Gastrocnemius medialis (tissue), 4 donors: ENCODE results near the gene ATP10D.

ENCODE experiments used
- POLR2A ChIP-seq, 2 donors: fragments of 450-650 bp; IDR thresholded peaks; one replicate each; pipeline ENCODE4 v1.6.1; 2017; ENCODE audit warnings: antibody characterized with exemption in 2 of 2, mild to moderate bottlenecking in 2 of 2, moderate library complexity in 2 of 2
- TF ChIP-seq, protein P1 (sequence below), 5 experiments: fragments of 450-650 bp in 3 of 5; fragments of 200-600 bp in 2 of 5; sonication (generic) in 2 of 5; IDR thresholded peaks in 4 of 5; conservative IDR thresholded peaks in 1 of 5; 1 replicate in 4 of 5; 2 replicates in 1 of 5; pipeline ENCODE4 v1.5.1; 2016 to 2019; ENCODE audit warnings: antibody characterized with exemption in 5 of 5, mild to moderate bottlenecking in 3 of 5, moderate library complexity in 3 of 5

DNA sequence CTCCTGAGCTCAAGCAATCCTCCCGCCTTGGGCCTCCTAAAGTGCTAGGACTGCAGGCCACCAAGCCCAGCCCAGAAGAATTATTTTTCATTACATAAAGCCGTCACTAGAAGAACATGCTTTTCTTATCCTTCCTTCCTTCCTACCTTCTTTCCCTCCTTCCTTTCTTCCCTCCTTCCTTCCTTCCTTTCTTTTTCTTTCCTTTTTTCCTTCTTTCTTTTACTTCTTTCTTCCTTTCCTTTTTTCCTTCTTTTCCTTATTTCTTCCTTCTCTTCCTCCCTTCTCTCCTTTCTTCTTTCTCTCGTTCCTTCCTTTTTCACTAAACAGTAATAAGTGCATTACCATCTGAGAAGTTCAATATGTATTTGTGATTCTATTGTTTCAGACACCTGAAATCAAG lies 121.4 kb downstream of the ATP10D start:
- TF ChIP-seq, protein P1, sequence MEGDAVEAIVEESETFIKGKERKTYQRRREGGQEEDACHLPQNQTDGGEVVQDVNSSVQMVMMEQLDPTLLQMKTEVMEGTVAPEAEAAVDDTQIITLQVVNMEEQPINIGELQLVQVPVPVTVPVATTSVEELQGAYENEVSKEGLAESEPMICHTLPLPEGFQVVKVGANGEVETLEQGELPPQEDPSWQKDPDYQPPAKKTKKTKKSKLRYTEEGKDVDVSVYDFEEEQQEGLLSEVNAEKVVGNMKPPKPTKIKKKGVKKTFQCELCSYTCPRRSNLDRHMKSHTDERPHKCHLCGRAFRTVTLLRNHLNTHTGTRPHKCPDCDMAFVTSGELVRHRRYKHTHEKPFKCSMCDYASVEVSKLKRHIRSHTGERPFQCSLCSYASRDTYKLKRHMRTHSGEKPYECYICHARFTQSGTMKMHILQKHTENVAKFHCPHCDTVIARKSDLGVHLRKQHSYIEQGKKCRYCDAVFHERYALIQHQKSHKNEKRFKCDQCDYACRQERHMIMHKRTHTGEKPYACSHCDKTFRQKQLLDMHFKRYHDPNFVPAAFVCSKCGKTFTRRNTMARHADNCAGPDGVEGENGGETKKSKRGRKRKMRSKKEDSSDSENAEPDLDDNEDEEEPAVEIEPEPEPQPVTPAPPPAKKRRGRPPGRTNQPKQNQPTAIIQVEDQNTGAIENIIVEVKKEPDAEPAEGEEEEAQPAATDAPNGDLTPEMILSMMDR (IDR thresholded peaks at IDR 0.05 in 4 of 5, conservative IDR thresholded peaks at IDR 0.05 in 1 of 5) = no peak
- no peak for TF ChIP-seq POLR2A (IDR thresholded peaks at IDR 0.05)
